Measurements from ENCODE around the gene BMP6.
"Not testable (repeated sequence)": the region's sequence is repeated elsewhere in the genome, so short reads cannot be mapped to it uniquely, and the experiment has no call there.

BMP6 gene

DNA sequence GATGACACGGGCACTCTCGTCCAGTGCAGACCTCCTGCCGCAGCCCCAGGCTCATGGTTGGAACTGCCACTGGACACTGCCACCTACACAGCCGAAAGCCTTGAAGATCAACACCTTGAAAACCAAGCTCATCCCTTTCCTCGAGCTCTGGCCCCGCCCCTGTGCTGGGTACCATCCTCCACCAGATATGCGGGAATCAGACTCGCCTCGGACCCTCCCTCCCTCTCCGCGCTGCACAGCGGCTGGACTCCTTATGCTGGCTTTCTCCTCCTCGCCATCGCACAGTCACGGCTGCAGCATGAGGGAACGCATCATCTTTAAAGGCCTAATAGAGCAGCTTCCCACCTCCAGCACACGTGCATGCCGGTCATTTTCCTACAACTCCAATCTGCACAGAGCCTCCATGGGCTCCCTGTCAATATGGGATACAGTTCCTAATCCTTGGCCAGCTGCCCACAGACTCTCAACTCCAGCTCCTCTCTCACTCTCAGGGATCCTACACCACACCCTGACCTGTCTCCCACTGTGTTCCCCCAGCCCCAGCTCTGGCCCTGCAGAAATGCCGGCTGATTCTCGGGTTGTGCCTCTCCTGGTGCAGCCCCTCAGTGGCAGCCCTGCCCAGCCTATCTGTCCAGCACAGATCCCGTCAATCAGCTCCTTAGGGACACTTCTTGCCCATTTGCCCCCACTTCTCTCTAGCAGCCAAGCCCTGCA, 161.5 kb downstream of the BMP6 start:
- no peak for DNase-seq

DNA sequence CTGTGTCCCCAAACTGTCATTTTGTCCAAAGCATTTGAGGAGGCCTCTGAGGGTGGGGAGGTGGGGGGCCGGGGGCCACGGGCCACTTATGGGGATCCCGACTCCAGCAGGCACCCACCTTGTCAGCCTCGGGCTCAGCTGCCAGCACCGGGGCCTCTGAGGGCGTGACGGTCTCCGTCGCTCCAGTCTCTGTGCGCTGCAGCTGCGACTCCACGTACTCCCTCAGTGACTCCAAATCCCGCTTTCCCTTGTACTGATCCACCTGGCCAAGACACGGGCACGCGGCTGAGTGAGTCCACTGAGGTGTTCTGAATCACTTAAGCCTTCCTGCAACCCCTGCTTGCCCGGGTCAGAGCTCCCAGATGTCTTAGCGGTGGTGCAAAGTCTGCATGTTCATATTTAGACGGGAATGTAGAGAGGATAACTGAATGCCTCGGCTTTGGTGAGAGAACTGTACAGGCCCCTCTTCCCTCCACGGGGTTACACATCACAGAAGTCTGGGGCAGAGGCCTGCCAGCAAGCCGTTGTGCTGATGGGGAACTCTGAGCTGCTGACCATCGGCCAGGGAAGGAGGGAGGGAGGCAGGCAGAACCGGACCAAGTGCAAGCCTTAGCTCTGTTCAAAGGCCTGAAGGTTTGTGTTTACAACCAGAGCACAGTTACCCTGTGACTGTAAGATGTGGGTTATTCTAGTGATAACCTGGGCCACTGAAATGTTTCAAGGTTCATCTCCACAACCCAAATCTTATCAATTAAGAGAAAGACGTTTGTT, 162.9 kb downstream of the BMP6 start:
- DNase-seq = no peak

DNA sequence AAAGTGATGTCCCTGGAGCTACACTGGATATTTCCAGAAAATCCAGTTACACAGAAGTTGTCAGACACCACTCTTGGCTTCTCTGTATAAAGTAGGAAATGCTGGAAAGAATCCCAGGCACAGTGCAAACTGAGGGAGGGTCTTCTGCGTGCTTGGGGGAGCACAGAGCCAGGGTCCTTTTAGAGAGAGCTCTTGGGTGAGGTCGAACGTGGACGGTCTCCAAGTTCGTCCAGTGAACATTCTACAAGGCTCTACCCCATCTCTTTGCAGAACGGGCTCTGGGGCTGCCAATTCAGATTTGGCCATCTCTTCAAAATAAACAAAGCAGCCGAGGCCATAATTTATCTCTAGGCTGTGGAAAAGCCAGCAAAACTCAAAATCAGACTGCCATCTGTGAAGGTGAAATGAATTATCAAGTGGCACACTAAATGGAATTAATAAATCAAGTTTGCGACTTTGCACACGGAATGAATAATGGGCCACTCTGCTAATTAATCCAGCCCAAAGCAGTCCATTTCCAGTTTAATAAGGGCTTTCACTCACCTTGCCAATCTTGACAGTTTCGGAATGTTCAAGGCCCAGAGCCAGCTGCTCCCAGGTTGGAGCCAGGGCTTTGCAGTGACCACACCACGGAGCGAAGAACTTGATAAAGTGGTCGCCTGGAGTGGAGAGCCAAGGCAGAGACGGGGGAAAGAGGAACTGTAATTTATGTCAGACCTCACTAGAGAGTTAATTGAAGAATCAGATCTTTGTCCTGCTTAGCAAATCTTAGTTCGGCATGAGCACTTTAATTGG, 165.4 kb downstream of the BMP6 start:
- no peak for DNase-seq

DNA sequence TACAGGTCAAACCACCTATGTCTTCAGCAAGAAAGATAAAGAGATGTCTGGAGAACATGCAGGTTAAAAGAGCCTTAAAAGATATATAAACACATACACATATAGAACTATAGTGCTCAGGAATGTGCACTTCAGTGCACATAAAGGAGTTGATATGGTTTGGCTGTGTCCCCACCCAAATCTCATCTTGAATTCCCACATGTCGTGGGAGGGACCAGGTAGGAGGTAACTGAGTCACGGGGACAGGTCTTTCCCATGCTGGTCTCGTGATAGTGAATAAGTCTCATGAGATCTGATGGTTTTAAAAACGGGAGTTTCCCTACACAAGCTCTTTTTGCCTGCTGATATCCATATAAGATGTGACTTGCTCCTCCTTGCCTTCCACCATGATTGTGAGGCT, 166.5 kb downstream of the BMP6 start:
- not testable (repeated sequence) for DNase-seq

DNA sequence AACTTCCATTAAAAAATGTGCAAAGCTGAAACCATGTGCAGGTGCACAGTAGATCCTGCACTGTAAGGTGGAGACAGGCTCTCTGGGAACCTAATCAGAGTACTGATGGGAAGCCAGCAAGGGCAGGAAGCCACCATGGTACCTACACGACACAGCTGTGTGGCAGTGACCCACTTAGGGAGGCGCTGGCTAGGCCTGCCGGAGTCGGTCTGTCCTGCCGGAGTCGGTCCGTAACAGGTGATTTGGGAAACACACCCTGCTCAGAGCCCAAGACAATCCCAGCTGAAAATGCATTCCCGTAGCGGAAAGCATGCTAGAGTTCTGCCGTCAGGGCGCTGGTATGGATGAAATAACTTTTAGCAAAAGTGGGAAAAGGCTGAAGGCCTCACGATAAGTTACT, 167.4 kb downstream of the BMP6 start:
- DNase-seq = no peak

DNA sequence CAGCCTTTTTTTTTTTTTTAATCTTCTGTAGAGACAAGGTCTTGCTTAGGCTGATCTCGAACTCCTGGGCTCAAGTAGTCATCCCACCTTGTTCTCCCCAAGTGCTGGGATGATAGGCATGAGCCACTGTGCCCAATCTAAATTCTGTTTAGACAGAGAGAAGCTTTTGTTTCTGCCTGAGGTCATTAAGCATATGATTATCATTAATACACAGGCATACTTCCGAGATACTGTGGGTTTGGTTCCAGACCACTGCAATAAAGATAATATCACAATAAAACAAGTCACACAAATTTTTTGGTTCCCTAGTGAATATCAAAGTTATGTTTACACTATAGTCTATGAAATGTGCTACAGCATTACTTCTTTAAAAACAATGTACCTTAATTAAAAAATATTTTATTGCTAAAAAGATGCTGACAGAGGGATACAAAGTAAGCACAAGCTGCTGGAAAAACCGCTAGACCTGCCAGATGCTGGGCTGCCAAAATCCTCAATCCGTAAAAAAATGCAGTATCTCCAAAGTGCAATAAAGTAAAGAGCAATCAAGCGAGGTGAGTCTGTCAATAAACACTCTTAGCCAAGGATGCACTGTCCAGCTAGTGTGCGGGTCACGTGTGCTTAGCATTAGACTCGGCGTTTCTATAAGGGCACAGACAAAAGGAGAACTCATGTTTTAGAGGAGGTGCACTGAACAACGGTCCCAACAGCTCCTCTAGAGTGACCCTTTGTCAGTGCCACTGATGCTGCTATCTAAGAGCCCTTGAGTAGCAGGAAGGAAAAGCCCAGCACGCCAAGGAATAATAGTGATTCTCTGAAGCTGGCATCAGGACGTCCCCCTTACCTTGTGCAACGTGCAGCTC, 168.6 kb downstream of the BMP6 start:
- DNase-seq = no peak

DNA sequence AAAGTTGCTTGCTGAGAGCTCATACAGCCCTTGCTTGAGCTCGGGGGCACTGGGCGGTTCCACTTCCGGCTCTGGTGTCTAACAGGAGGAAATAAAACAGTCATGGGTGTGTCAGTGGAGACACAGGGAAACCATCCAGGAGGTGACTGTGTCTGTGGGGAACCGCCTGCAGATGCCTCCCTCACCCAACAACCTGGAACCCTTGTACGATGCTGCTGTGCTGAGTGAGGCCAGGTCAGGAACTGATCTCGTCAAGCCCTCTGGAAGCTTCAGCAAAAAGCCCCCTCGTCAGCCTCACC, 169.2 kb downstream of the BMP6 start:
- DNase-seq = no peak

DNA sequence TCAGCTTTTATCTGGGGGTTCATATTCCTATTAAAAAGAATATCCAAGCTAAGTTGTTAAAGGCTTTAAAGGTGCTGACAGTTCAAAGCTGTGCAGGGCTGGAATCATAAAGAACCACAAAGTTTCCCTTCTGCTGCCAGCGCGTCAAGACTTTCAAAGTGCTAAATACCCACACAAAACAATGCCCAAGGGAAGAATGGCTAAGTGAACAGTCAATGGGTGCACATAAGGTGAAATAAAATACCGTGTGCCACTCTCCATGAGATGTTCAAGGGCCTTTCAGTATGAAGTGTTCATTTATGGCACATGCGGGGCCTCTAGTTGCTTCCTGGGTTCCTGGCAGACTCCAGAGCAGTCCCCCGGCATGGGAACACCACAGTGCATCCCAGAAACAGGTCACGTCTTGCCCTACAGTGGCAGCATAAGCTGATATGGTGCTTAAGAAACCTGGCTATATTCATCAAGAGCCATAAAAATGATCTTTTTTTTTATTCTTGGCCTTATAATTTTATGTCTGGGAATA, 170.6 kb downstream of the BMP6 start:
- no peak for DNase-seq

DNA sequence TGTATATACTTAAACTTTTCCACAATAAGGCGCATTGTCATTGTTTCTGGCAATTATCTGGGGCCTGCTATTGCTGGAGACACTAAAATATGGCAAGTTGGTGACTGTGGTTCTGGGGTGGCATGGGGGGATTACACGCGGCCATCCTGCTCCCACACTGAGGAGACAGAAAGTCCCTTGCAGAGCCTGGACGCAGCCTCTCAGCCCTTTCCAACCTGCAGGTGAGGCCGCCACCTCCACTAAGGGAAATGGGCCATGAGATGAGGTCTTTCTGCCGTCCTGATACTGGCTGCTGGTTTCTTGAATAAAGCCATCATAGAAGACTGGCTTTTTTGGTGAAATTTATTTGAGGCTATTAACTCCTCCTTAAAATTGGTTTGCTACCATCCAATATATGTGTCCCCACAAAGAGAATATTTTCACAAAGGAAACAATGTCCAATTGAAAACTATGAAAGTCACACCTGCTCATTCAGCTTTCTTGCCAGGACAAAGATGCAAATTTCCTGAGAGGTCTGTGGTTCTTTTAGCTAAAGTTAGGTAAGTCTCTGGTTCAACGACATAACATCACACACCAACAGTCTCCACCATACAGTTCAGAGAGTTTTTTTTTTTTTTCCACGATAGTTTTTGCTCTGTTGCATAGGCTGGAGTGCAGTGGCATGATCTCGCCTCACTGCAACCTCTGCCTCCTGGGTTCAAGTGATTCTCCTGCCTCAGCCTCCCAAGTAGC, 171.7 kb downstream of the BMP6 start:
- no peak for DNase-seq

DNA sequence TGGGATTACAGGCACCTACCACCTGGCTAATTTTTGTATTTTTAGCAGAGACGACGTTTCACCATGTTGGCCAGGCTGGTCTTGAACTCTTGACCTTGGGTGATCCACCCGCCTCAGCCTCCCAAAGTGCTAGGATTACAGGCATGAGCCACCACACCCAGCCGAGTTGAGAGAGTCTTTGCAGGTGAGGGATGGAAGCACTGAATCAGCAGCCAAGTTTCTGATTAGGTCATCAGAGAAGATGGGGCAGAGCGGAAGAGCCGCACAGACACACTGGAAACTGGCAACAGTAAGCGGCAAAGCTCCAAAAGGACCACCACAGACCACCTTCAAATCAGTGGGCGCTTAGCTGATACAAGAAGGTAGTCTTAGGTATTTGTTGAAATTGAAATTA, 172.3 kb downstream of the BMP6 start:
- DNase-seq = not testable (repeated sequence)

DNA sequence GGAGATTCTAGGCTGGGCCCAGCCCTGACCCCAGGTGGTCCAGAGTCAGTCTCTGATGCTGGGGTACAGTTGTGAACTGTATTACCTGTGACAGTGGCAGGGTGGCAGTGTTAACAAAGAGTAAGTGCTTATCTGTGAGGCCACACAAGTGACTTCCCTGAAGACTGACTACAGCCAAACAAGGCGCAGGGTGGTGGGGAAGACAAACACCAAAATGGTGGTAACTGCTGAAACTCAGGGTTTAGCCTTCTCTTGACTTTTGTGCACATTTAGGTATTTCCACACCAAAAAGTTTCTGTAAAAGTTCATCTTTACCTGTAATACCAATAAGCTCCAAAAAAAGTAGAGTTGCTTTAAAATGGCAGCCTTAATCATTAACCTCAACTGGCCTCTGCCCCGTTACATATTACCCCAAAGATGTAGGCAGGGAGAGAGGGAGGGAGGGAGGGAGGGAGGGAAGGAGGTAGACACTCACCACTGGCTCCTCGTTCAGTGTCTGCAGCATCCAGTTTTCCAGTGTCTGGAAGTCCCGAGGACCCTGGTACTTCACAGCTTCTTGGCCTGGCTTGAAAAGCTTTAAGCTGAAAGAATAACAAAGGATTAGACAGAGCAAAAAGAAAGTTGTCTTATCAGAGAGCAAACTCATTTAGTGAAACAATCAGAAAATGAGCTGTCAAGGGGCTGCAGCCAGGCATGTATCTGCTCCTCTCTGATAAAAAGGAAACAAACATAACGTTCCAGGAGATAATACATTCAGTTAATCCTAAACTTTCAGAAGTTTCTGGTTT, 173.4 kb downstream of the BMP6 start:
- no peak for DNase-seq

DNA sequence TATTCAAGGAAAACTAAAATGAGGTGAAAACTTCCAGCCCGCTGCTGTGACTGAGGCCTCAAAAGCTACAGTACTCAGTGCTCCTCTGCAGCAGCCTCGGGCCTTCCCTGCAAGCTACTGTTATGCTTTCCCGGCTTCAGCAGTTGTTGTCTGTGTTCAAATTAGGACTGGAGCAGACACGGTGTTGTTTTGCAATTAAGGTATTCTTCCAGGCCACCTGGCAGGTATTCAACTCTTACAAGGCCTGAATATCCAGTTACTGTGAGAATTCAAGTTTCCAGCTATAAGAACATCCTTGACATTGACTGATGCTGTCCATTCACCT, 174.0 kb downstream of the BMP6 start:
- no peak for DNase-seq

DNA sequence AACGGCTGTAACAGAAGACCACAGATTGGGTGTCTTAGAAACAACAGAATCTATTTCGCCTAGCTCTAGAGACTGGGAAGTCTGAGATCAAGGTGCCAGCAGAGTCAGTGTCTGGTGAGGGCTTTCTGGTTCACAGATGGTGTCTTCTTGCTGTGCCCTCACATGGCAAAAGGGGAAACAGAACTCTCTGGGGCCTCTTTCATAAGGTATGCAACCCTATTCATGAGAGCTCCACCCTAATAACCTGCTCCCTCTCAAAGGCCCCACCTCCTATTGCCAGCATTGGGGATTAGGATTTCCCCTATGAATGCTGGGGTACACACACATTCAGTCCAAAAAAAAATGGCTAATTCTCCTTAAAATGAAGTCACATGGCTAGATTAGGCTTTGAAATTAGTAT, 174.7 kb downstream of the BMP6 start:
- DNase-seq = no peak

DNA sequence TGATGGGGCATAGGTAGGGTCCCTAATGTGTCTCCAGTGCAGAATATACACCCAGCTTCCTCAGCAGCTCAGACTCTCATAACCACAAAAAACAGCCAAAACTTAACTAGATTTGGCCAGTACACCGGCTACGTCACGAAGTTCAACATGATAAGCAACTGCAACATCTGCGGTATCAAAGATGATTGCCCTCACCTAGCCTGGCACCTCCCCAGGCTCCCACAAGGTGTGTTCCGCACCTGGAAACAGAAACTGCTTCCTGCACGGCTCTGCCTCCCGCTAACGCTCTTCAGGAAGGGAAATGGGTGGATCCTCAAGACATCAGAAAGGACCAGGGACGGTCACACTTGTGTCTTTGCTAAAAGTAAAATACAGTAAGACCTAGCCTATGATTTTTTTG, 175.2 kb downstream of the BMP6 start:
- DNase-seq = no peak

DNA sequence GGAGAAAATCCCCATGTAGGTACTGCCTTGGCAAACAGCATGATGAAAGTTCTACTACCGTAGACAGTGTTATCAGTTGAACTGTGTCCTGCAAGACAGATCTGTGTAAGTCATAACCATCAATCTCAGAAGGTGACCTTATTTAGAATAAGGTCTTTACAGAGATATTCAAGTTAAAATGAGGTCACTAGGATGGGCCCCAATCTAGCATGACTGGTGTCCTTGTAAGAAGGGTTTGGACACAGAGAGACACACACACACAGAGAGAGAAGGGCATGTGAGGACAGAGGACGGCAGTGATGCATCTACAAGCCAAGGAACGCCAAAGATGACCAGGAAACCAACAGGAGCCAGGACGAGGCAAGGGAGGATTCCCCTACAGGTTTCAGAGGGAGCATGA, 175.9 kb downstream of the BMP6 start:
- no peak for DNase-seq

DNA sequence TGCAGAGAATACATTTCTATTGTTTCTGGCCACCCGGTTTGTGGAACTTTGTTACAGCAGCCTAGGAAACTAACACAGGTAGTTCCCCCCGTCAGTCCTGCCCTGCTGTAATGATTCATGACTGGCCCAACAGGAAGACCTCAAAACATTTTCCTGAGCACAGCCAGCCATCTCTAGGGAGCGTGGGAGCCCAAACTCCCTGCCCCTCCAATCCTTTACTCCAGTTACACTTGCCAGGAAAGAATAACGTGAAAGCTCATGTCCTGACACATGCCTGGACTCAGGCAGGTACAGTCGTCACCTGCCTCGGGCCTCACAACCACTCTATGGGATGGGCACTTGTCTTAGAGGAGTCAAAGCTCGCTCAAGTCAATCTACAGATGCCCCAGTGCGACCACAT, 176.3 kb downstream of the BMP6 start:
- no peak for DNase-seq

DNA sequence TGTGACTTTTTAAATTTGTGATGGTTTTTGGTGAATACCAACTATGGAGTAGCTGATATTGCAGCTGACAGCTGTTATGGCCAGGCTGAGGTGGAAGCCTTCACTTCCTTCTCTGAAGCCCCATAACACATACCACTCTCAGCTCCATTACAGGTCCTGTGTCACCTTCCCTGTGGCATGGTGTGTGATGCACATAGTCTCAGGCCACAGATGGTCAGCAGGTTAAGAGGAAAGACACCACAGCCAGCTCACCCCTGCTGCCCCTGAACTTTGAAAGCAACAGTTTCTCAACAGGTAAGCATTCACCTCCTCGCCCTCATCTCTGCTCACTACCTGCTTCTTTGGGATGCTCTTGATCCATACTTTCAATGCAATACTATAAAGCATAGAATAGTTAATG, 177.0 kb downstream of the BMP6 start:
- no peak for DNase-seq

DNA sequence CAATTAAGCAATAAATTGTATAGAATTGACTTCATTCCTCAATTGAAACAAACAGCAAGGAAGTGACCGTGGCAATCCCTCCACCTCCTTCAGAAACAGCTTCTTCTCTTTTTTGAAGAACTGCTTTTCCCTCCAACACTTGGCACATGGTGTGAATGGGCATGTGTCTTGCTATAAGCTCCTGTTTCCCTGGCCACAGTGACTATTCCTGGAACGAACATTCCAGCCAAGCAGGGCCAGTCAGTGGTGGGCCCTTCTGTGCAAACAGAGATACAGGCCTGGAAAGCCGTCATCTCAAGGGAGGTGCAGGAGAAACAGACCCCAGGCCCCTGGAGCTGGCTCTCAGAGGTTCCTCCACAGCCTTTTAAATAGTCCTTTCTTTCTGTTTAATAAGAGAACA, 177.8 kb downstream of the BMP6 start:
- no peak for DNase-seq

DNA sequence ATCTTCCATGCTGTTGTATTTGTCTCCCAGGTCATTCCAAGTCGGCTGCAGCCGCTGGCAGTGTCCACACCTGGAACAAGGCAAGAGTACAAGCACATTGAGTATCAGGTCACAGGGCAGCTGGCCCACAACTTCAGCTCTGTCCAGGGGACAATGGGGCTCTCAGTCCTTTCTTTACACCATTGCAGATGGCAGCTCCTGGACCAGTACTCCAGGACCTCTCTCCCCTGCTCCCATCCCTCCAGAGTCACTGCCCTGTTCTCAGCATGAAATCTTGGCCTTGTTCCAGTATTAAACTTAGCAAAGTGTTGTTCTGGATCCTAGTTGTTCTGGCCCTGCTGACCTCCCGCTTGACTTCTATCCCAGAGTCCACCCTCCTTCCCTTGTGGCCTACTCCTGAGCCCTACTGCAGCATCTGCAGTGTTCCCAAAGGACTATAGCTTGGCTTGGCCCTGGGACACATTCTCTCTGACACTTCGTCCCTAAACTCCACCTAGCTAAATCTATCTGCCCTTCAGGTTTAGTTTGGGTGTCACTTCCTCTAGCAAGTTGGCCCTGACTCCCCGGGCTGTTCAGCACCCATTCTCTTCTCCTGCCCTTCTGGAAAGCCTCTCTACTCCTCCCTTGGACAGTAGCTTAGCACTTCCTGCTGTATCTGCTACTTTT, 178.9 kb downstream of the BMP6 start:
- no peak for DNase-seq

DNA sequence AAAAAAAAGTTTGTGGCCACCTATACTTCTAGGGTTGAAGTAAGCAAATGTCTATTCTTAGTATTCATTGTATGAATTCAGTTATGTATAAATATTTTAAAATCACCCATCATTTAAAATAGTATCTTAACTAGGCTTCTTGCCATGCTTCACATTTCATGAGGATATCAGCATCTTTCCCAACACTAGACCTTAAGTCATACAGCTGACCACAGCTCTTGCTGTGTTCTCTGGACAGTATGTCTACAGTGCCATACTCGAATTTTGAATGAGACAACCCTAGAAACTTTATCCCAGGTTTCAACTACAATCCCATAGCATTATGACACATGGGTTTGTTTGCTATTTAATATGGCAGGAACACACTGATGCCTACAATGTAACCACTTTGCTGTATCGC, 179.5 kb downstream of the BMP6 start:
- no peak for DNase-seq

DNA sequence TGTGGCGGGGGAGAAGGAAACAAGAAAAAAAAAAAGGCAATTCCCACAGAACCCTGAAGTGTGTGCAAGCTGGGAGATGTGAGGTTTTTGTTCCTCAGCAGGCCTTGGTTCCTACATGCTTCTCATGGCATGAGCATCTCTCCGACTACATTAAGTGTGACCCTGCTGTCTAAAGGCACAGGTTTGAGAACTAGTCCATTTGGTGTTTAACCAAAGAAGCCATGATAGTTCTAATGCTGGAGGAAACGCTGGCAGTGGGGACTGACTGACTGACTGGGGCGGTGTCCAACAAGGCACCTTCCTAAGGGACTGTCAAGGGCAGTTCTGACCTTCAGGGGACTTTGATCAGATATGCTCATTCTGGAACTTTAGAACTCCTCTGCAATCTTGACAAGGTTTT, 180.8 kb downstream of the BMP6 start:
- no peak for DNase-seq

Data from stimulated activated CD4-positive, alpha-beta T cell treated with anti-CD3 and anti-CD28 coated beads, Interleukin-4, amount 100 ng/mL, for 4 hours (primary cell).